AG04450 (cell line): Measurements from ENCODE around the gene APOO. TPM values are rescaled to one million over a fixed set of nuclear protein-coding genes. Genes with fewer than 3 reads are reported as not detected.

Experiments
- CTCF ChIA-PET: fragments of 300-600, 350-600 bp; formaldehyde crosslinking; extraction: SDS; loops from one replicate; lab custom pipeline; 2022; ENCODE audit warnings: antibody characterized with exemption, inconsistent platforms; lab: Charles Lee
- POLR2A ChIA-PET: fragments of 350-600 bp; formaldehyde crosslinking; extraction: SDS; loops from one replicate; lab custom pipeline; 2021; ENCODE audit warnings: antibody characterized with exemption, inconsistent platforms; lab: Yijun Ruan, JAX
- DNase-seq: peaks from one replicate; pipeline ENCODE4 v3.0.0-alpha.2; 2011; ENCODE audit warnings: low read depth, low spot score
- H3K27ac ChIP-seq: one replicate; pipeline ENCODE4 v1.5.1; 2012; ENCODE audit warnings: low read depth, low read length, control low read depth
- H3K27me3 ChIP-seq: one replicate; pipeline ENCODE4 v1.6.0; 2012; ENCODE audit warnings: low read length; ENCODE audit not compliant: control insufficient read depth, insufficient read depth
- H3K4me3 ChIP-seq: 2 replicates; pipeline ENCODE4 v1.5.1; 2011; ENCODE audit warnings: mild to moderate bottlenecking, low read depth, low read length, control low read depth
- H3K9me3 ChIP-seq: 2 replicates; pipeline ENCODE4 v1.5.1; 2012; ENCODE audit warnings: low read length; ENCODE audit not compliant: control insufficient read depth, insufficient read depth
- polyA plus RNA-seq: library from polyadenylated mRNA; depleted of rRNA; stranded (reverse); fragments of >200 nt; gene quantifications from 2 replicates; pipeline ENCODE4 v1.2.3, GENCODE V29; 2011
- TF ChIP-seq, protein P1 (sequence below): IDR thresholded peaks from 2 replicates; pipeline ENCODE4 v1.5.1; 2011; ENCODE audit warnings: low read depth, low read length, control low read depth, inconsistent platforms

Gene APOO
- polyA plus RNA-seq, 1 experiment: 16.3 TPM

DNA sequence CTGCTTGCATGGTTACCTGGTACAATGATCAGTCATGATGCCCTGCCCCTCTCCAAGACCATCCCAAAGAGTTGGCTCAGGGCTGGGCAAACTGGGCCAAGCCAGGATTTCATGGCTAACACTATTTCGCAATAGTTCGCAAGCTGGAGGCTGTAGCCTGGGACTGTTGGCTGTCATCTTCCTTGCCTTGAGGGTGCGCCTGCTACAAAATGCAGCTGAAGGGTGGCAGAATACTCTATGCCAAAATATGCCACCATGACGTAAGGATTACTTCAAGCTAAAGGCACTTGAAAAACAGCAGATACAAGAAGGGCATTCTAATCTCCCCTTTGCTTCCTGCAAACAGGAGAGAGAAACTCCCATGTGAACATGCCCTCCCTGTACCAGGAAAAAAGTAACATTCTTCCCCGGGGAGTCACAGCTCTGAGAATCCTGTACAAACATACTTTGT lies 103.8 kb downstream of the APOO start:
- peak overlapping the region; percentile 52 for H3K27ac ChIP-seq
- no peaks in the 10 kb centered on the region for H3K9me3 ChIP-seq
- TF ChIP-seq, protein P1, sequence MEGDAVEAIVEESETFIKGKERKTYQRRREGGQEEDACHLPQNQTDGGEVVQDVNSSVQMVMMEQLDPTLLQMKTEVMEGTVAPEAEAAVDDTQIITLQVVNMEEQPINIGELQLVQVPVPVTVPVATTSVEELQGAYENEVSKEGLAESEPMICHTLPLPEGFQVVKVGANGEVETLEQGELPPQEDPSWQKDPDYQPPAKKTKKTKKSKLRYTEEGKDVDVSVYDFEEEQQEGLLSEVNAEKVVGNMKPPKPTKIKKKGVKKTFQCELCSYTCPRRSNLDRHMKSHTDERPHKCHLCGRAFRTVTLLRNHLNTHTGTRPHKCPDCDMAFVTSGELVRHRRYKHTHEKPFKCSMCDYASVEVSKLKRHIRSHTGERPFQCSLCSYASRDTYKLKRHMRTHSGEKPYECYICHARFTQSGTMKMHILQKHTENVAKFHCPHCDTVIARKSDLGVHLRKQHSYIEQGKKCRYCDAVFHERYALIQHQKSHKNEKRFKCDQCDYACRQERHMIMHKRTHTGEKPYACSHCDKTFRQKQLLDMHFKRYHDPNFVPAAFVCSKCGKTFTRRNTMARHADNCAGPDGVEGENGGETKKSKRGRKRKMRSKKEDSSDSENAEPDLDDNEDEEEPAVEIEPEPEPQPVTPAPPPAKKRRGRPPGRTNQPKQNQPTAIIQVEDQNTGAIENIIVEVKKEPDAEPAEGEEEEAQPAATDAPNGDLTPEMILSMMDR: no peak
- H3K4me3 ChIP-seq: no peak overlapping the region
- H3K27me3 ChIP-seq: no peaks in the 10 kb centered on the region
- no peak for DNase-seq
- ChIA-PET POLR2A (interaction anchor here (1.4 kb wide), 1 partner anchor 21 kb away, joined by 7 read pairs; the partner anchor contains the start of gene SAT1), CTCF (no interaction called here)

DNA sequence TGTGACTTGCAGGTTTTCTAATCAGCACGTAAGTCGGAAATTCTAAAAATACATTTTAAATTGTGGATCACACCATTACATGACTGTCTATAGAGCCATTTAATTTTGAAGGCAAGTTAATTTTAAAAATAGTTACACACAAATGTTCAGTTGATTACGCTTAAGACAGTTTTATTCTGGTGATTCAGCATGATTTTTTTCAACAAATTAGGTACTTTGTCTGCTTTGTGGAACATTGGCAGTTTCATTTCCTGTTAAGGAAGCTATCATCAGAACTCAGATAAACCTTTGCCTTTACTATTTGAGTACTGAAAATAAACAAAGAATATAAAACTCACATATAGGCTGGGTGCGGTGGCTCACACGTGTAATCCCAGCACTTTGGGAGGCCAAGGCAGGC lies 105.3 kb downstream of the APOO start:
- ChIA-PET CTCF (no interaction called here), POLR2A (no interaction called here)
- Histone ChIP-seq H3K4me3 (no peak overlapping the region), H3K9me3 (no peaks in the 10 kb centered on the region), H3K27ac (no peak overlapping the region), H3K27me3 (no peaks in the 10 kb centered on the region)
- TF ChIP-seq, protein P1: no peak
- no peak for DNase-seq

DNA sequence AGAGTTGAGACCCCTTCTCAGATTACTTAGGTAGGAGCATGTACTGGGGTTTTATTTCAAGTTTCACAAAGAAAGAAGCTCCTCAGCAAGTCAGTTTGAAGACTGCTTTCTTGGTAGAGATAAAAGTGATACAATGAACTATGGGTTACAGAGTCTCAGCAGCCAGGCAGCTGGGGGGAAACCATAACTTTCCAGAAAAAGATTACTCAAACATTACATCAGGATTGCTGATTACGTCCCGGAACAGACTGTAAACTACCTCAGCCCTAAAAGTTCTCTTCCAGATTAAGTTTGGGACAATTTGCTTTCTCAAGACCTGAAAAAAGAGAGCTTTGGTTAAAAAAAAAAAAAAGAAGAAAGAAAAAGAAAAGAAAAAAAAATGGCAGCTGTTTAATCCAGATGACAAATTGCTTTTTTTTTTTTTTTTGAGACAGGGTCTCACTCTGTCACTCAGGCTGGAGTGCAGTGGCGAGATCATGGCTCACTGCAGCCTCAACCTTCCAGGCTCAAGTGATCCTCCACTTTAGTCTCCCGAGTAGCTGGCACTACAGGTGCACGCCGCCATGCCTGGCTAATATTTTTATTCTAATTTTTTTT lies 108.2 kb downstream of the APOO start:
- Histone ChIP-seq H3K4me3 (no peak overlapping the region), H3K27ac (no peak overlapping the region), H3K9me3 (no peaks in the 10 kb centered on the region), H3K27me3 (no peaks in the 10 kb centered on the region)
- CTCF ChIA-PET: interaction anchor here (1.4 to 2.0 kb wide), 2 partner anchors 15 to 17 kb away, joined by 3 to 6 read pairs; partner anchors contain the start of gene SAT1
- DNase-seq: no peak
- POLR2A ChIA-PET: interaction anchor here (0.7 to 1.6 kb wide), 2 partner anchors 17 to 42 kb away, joined by 7 to 12 read pairs; partner anchors contain the start of gene SAT1
- TF ChIP-seq, protein P1: no peak

DNA sequence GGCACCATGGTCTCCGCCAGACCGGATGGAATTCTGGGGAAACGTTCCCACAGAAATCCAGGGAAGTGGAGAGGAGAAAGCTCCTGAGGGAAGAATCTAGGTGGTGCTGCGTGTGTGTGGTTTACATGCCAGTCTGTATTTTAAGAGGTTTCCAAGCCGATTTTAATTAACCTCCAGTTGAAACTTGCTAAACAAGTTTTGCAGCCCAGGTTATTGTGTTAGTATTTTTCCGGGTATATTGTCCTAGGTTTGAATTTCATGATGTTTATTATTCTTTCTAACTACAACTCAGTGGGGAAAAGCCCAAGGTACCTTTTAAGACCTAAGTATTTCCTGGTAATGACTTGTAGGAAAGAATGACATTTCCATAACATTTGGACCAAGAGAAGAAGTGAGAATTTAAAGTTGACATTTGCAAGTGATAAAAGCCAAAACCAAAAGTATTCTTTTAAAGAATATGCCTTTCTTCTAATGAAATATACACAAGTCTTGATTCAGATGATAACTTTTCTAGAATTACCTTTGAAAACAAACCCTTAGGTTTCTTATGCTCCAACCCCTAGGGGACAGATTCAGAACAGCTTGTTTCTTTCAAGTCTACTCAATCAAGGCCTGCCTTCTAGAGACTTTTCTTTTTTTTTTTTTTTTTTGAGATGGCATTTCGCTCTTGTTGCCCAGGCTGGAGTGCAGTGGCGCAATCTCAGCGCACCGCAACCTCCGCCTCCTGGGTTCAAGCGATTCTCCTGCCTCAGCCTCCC lies 110.2 kb downstream of the APOO start:
- Histone ChIP-seq H3K4me3 (no peak overlapping the region), H3K9me3 (no peaks in the 10 kb centered on the region), H3K27ac (no peak overlapping the region), H3K27me3 (no peaks in the 10 kb centered on the region)
- TF ChIP-seq, protein P1: no peak
- ChIA-PET CTCF (interaction anchor here (1.2 kb wide), 2 partner anchors 15 to 105 kb away, joined by 3 to 6 read pairs; no protein-coding TSS in a partner anchor), POLR2A (no interaction called here)
- no peak for DNase-seq

DNA sequence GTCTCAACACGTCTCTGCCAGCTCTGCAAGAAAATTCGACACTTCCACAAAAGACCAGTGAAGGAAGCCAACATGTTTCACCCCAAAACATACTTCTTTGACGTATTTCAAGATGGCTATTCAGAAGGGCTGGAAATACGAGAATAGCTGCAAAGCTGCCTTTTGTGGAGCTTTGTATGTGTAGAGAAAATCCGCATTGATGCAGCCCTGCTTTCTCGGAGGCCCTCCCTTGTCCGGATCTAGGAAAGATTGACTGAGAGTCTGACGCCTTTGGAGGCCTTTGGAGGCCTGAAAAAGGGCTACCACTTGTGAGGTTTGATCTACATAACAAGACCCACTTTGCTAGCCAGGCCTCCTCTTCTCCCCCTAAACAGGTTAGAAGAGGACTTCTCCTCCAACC lies 112.5 kb downstream of the APOO start:
- H3K27me3 ChIP-seq: no peaks in the 10 kb centered on the region
- TF ChIP-seq, protein P1: no peak
- no peak overlapping the region for H3K4me3 ChIP-seq
- H3K27ac ChIP-seq: no peak overlapping the region
- no peak for DNase-seq
- H3K9me3 ChIP-seq: no peaks in the 10 kb centered on the region
- ChIA-PET CTCF (no interaction called here), POLR2A (no interaction called here)
